DLD1 (cell line): ENCODE results near the gene CEP350.

Experiments used
- in situ Hi-C: cut with HindIII; loops from 2 replicates; pipeline ENCODE4 v1.10.0; 2017; ENCODE audit warnings: low sequenced_read_pairs

Gene CEP350

GRCh38 chr1:180153032-180153431 lies 198.4 kb downstream of the CEP350 start:
- in situ Hi-C loops = no loop called here

GRCh38 chr1:180154003-180154324 lies 199.4 kb downstream of the CEP350 start:
- in situ Hi-C loops = no loop called here

- in situ Hi-C loops = no loop called here
Measured at GRCh38 chr1:180154325-180155181, 199.9 kb downstream of the CEP350 start, which contains the start of gene QSOX1. Gene QSOX1 (plus strand): TSS chr1:180154869. CDS start chr1:180154908, 39 bp downstream.

DNA sequence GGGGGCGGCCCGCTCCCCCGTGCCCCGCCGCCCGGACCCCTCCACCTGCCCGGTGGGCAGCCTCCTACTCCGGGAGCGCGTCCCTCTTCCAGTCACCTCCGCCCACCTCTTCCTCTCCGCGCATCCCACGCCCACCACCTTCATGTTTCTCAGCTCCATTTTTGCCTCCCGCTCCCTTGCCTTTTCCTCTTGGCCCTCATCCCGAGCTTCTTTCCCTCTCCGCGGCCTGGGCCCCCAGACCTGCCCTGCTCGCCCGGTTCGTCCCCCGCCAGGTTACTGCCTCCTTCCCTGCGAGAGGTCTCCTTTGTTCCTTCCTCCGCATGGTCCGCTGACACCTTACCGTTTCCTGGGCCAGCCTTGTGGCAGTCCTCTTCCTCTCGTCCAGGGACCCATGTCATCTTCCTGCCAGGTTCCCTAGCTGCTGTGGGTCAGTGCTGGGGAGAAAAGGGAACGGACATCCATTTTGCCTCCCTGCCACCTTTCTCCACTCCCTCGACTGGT lies 200.6 kb downstream of the CEP350 start:
- in situ Hi-C loops = no loop called here

DNA sequence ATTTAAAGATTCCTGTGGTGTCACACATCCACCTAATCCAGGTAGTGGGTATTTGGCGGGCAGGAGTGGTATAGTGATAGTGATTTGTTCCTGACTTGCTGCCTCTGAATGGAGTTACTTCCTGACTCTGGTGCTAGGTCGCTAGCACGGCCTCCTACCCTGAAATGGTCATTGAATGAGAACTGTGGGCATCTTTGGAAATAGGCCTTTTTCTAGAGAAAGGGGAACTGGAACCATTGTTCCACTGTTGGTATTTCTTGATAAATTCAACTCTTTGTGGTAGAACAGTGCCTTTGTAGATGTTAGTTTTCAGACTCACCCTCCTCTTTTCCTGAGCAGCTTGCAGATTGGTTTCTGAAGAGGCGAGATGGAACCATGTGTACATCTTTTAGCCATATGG lies 201.6 kb downstream of the CEP350 start:
- in situ Hi-C loops = no loop called here

GRCh38 chr1:180156631-180157091 lies 202.1 kb downstream of the CEP350 start:
- in situ Hi-C loops = no loop called here

DNA sequence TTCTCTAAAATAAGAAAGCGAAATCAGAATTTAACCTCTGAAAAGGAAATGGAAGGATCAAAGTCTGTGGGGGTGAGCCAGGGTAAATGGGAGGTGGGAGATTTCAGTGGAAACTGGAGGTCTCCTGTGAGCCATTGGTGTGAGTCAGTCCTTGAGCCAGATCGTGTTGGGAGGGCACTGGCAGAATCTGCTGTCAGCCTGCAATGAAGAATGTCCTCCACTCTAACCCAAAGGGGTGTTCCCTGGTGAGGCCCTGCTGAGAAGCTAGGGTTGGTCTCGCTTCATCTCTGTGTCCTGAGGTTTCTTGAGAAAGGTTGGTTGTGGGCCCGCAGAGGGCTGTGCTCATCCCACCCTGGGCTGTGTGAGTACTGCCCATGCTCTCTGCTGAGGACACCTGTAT lies 202.5 kb downstream of the CEP350 start:
- in situ Hi-C loops = no loop called here

DNA sequence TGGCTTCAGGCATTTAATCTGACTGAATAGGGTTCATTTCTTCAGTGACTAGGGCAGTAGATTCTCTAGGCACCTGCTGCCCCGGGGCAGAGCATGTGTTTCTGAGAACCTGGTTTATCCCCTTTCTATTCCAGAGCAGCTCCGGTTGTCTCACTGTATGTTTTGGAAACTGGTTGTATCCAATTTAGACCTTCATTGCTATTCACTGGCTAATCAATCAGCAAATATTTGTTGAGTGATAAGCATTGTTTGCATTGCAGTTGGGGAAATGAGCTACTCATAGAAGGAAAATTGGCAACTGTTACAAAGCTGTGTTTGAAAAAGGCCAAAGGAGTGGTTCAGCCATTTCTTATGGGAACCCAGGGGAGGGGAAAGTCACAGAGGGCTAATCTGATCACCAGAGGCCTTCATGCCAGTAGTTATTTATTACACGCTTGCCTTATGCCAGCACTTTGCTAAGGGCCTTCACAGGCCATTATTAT lies 203.0 kb downstream of the CEP350 start:
- in situ Hi-C loops = no loop called here

GRCh38 chr1:180158149-180159147 lies 203.8 kb downstream of the CEP350 start:
- in situ Hi-C loops = no loop called here

DNA sequence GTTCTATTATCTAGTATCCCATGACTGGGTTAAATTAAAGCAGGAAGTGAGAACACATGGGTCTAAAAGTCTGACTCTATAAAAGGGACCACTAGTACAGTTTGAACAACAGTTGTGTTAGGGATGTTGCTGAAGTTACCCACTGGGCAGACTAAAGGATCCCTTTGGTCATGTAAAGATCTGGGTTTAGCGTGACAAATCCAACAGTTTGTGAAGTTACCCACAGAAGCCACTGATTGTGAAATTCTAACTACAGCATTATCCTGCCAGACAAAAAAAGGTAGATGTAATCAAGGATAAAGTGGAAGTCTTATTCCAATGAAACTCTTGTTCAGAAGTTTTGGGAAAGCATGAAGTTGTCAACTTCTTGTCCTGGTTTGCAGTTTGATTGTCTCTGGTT lies 205.7 kb downstream of the CEP350 start:
- in situ Hi-C loops = no loop called here

- in situ Hi-C loops = no loop called here
Measured at GRCh38 chr1:180163041-180163440, 208.4 kb downstream of the CEP350 start.
